Measurements from ENCODE around the gene GPR153.

Gene GPR153

GRCh38 chr1:6281511-6282402, 20.9 kb upstream of the GPR153 start:
- Histone ChIP-seq H2BK15ac (ENCODE audit: low read length) (peak overlapping the region; percentile 39), H3K14ac (ENCODE audit: low read length) (no peak overlapping the region), H4K8ac (ENCODE audit: low read depth, low read length) (no peak overlapping the region), H3K18ac (ENCODE audit: low read length) (no peak overlapping the region), H3K36me3 (replicated peaks in 1 of 2; ENCODE audit: control insufficient read depth in 2 of 2, insufficient read depth in 2 of 2, low read length in 2 of 2) (peaks cover 17 to 27% of the 10 kb centered on the region in 2 donors), H3K79me1 (ENCODE audit: low read depth, low read length) (peaks cover 7% of the 10 kb centered on the region), H3K4me2 (ENCODE audit: insufficient read depth, low read length, poor library complexity, severe bottlenecking) (no peak overlapping the region), H2AK5ac (ENCODE audit: low read depth, low read length) (no peak overlapping the region), H3K4me1 (ENCODE audit: control insufficient read depth in 2 of 2, insufficient read depth in 1 of 2, low read depth in 1 of 2, low read length in 2 of 2) (peaks cover 6 to 12% of the 10 kb centered on the region in 2 donors), H2AFZ (ENCODE audit: low read length) (no peak overlapping the region), H4K91ac (ENCODE audit: low read depth, low read length, poor library complexity) (no peak overlapping the region), H3K4ac (ENCODE audit: low read length) (no peak overlapping the region), H3K9me3 (replicated peaks in 1 of 2; ENCODE audit: control insufficient read depth in 2 of 2, insufficient read depth in 1 of 2, low read depth in 1 of 2, low read length in 2 of 2) (no peaks in the 10 kb centered on the region), H3K9ac (ENCODE audit: low read depth, low read length, poor library complexity) (peak overlapping the region; percentile 34), H3K4me3 (ENCODE audit: low read length in 2 of 2) (no peak overlapping the region), H2BK5ac (ENCODE audit: low read length) (peak overlapping the region; percentile 69), H3K23ac (ENCODE audit: low read depth, low read length, poor library complexity) (no peak overlapping the region), H2BK12ac (ENCODE audit: low read length) (no peak overlapping the region), H3K27ac (replicated peaks; ENCODE audit: low read length) (no peak overlapping the region), H2BK120ac (ENCODE audit: low read depth, low read length) (no peak overlapping the region), H3K27me3 (ENCODE audit: control insufficient read depth in 3 of 3, insufficient read depth in 3 of 3, low read depth in 1 of 3, low read length in 3 of 3) (no peaks in the 10 kb centered on the region)
- no peak for DNase-seq (ENCODE audit: low spot score)
- WGBS, 2 donors (ENCODE audit: extremely low coverage in 2 of 2, insufficient read length in 2 of 2, insufficient replicate concordance in 1 of 2), result no CpG with 5 or more reads among the region's 19 CpGs

DNA sequence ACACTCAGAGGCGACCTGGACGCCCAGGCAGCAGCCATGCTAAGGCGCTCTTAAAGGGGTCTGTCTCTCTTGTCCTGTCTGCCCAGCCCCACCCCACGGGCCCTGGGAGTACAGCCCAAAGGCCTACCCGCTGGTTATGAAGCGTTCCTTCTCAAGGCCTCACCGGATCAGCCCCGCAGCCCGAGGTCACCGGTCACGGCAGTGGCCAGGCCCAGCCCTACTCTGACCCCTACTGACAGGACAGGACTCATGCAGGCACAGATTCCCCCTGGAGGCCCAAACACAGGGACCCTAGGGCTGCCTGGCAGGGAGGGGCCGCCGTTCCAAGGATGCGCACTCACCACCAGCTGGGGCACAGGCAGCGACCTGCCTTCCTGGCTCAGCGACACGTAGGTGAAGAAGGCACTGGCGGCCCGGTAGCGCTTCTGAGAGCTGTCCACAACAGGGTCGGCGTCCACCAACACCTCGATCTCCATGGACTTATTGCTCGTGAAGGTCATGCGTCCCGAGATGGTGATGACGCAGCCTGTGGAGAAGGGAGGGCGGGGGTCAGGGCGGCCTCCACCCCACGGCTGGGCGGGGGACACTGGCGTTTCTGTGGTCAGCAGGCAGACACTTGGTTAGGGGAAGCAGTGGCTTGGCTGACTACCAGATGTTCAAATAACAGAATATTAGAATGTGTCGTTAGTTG, 20.0 kb upstream of the GPR153 start:
- H2BK120ac ChIP-seq (ENCODE audit: low read depth, low read length), result no peak overlapping the region
- H2BK15ac ChIP-seq (ENCODE audit: low read length), result no peak overlapping the region
- no peak overlapping the region for H4K91ac ChIP-seq (ENCODE audit: low read depth, low read length, poor library complexity)
- H3K9ac ChIP-seq (ENCODE audit: low read depth, low read length, poor library complexity), result peak overlapping the region; percentile 21
- no peak overlapping the region for H3K4ac ChIP-seq (ENCODE audit: low read length)
- H3K27me3 ChIP-seq (ENCODE audit: control insufficient read depth in 3 of 3, insufficient read depth in 3 of 3, low read depth in 1 of 3, low read length in 3 of 3), result no peaks in the 10 kb centered on the region
- WGBS, 2 donors (ENCODE audit: extremely low coverage in 2 of 2, insufficient read length in 2 of 2, insufficient replicate concordance in 1 of 2), result no CpG with 5 or more reads among the region's 33 CpGs
- H3K4me3 ChIP-seq (ENCODE audit: low read length in 2 of 2), result no peak overlapping the region
- peak overlapping the region; percentile 75 for H3K14ac ChIP-seq (ENCODE audit: low read length)
- H3K9me3 ChIP-seq (replicated peaks in 1 of 2; ENCODE audit: control insufficient read depth in 2 of 2, insufficient read depth in 1 of 2, low read depth in 1 of 2, low read length in 2 of 2), result no peaks in the 10 kb centered on the region
- H3K23ac ChIP-seq (ENCODE audit: low read depth, low read length, poor library complexity), result peak overlapping the region; percentile 85
- H3K4me2 ChIP-seq (ENCODE audit: insufficient read depth, low read length, poor library complexity, severe bottlenecking), result no peak overlapping the region
- H2AFZ ChIP-seq (ENCODE audit: low read length), result no peak overlapping the region
- H2AK5ac ChIP-seq (ENCODE audit: low read depth, low read length), result peak overlapping the region; percentile 70
- H2BK12ac ChIP-seq (ENCODE audit: low read length), result no peak overlapping the region
- H3K4me1 ChIP-seq (ENCODE audit: control insufficient read depth in 2 of 2, insufficient read depth in 1 of 2, low read depth in 1 of 2, low read length in 2 of 2), result peaks cover 14 to 20% of the 10 kb centered on the region in 2 donors
- peaks cover 7% of the 10 kb centered on the region for H3K79me1 ChIP-seq (ENCODE audit: low read depth, low read length)
- peak overlapping the region; percentile 69 for H2BK5ac ChIP-seq (ENCODE audit: low read length)
- peaks cover 17 to 20% of the 10 kb centered on the region in 2 donors for H3K36me3 ChIP-seq (replicated peaks in 1 of 2; ENCODE audit: control insufficient read depth in 2 of 2, insufficient read depth in 2 of 2, low read length in 2 of 2)
- no peak for DNase-seq (ENCODE audit: low spot score)
- H3K27ac ChIP-seq (replicated peaks; ENCODE audit: low read length), result no peak overlapping the region
- H3K18ac ChIP-seq (ENCODE audit: low read length), result peak overlapping the region; percentile 52
- peak overlapping the region; percentile 72 for H4K8ac ChIP-seq (ENCODE audit: low read depth, low read length)

- Histone ChIP-seq H2BK15ac (ENCODE audit: low read length) (no peak overlapping the region), H4K91ac (ENCODE audit: low read depth, low read length, poor library complexity) (no peak overlapping the region), H3K9me3 (replicated peaks in 1 of 2; ENCODE audit: control insufficient read depth in 2 of 2, insufficient read depth in 1 of 2, low read depth in 1 of 2, low read length in 2 of 2) (no peaks in the 10 kb centered on the region), H3K18ac (ENCODE audit: low read length) (no peak overlapping the region), H3K4ac (ENCODE audit: low read length) (no peak overlapping the region), H2BK5ac (ENCODE audit: low read length) (peak overlapping the region; percentile 66), H2AFZ (ENCODE audit: low read length) (no peak overlapping the region), H3K79me1 (ENCODE audit: low read depth, low read length) (peaks cover 9% of the 10 kb centered on the region), H3K27ac (replicated peaks; ENCODE audit: low read length) (no peak overlapping the region), H3K4me2 (ENCODE audit: insufficient read depth, low read length, poor library complexity, severe bottlenecking) (no peak overlapping the region), H2BK12ac (ENCODE audit: low read length) (no peak overlapping the region), H2BK120ac (ENCODE audit: low read depth, low read length) (no peak overlapping the region), H3K9ac (ENCODE audit: low read depth, low read length, poor library complexity) (peak overlapping the region; percentile 24), H4K8ac (ENCODE audit: low read depth, low read length) (no peak overlapping the region), H3K4me1 (ENCODE audit: control insufficient read depth in 2 of 2, insufficient read depth in 1 of 2, low read depth in 1 of 2, low read length in 2 of 2) (peaks cover 16 to 30% of the 10 kb centered on the region in 2 donors), H3K36me3 (replicated peaks in 1 of 2; ENCODE audit: control insufficient read depth in 2 of 2, insufficient read depth in 2 of 2, low read length in 2 of 2) (peaks cover 17 to 21% of the 10 kb centered on the region in 2 donors), H3K23ac (ENCODE audit: low read depth, low read length, poor library complexity) (peak overlapping the region; percentile 65), H3K27me3 (ENCODE audit: control insufficient read depth in 3 of 3, insufficient read depth in 3 of 3, low read depth in 1 of 3, low read length in 3 of 3) (no peaks in the 10 kb centered on the region), H2AK5ac (ENCODE audit: low read depth, low read length) (peak overlapping the region; percentile 70), H3K14ac (ENCODE audit: low read length) (peak overlapping the region; percentile 75), H3K4me3 (ENCODE audit: low read length in 2 of 2) (no peak overlapping the region)
- DNase-seq (ENCODE audit: low spot score), result no peak
- no CpG with 5 or more reads among the region's 31 CpGs for WGBS, 2 donors (ENCODE audit: extremely low coverage in 2 of 2, insufficient read length in 2 of 2, insufficient replicate concordance in 1 of 2)
Measured at GRCh38 chr1:6279613-6280383, 18.9 kb upstream of the GPR153 start.
